Upper lobe of left lung (tissue), 6 donors: ENCODE data around the gene GORASP1. TPM values are rescaled to one million over a fixed set of nuclear protein-coding genes. Genes with fewer than 3 reads are reported as not detected.

Experiments used
- ATAC-seq, 2 donors: fragments of 200-7000 bp; cut with Tn5 transposase; one replicate each; pipeline ENCODE4 v1.9.1; 2022; ENCODE audit warnings: mild to moderate bottlenecking in 2 of 2, moderate library complexity in 2 of 2; ENCODE audit not compliant: low FRiP score in 2 of 2
- DNase-seq, 2 donors: peaks; one replicate each; pipeline ENCODE4 v3.0.0-alpha.2; 2019 to 2020
- H3K27ac ChIP-seq, 4 donors: fragments of 200-600 bp; sonication (generic); one replicate each; pipeline ENCODE4 v1.5.1; 2016 to 2019
- H3K27me3 ChIP-seq, 4 donors: fragments of 200-600 bp; sonication (generic); one replicate each; pipeline ENCODE4 v1.5.1; 2017 to 2019
- H3K36me3 ChIP-seq, 4 donors: fragments of 200-600 bp; sonication (generic); one replicate each; pipeline ENCODE4 v1.5.1; 2016 to 2019
- H3K4me1 ChIP-seq, 4 donors: fragments of 200-600 bp; sonication (generic); one replicate each; pipeline ENCODE4 v1.5.1; 2018 to 2019
- H3K4me3 ChIP-seq, 4 donors: fragments of 200-600 bp; sonication (generic); one replicate each; pipeline ENCODE4 v1.5.1; 2017 to 2019; ENCODE audit warnings: mild to moderate bottlenecking in 2 of 4, moderate library complexity in 1 of 4
- H3K9me3 ChIP-seq, 4 donors: fragments of 200-600 bp; sonication (generic); one replicate each; pipeline ENCODE4 v1.5.1; 2018 to 2019
- EP300 ChIP-seq, 4 donors: sonication (generic); formaldehyde crosslinking; IDR thresholded peaks; one replicate each; pipeline ENCODE4 v1.5.1; 2017; ENCODE audit warnings: antibody characterized with exemption in 4 of 4, control low read depth in 2 of 4
- POLR2A ChIP-seq, 4 donors: fragments of 450-650 bp; IDR thresholded peaks; one replicate each; pipeline ENCODE4 v1.5.1; 2016 to 2017; ENCODE audit warnings: antibody characterized with exemption in 4 of 4, mild to moderate bottlenecking in 2 of 4
- POLR2AphosphoS5 ChIP-seq, 2 donors: sonication (generic); formaldehyde crosslinking; IDR thresholded peaks; one replicate each; pipeline ENCODE4 v1.5.1; 2017; ENCODE audit warnings: antibody characterized with exemption in 2 of 2
- WGBS, 2 donors: methylation state at CpG; one replicate each; pipeline ENCODE4 v1.1.5; 2017 to 2018; 5-methylcytosine and 5-hydroxymethylcytosine counted together
- total RNA-seq, 6 donors: library from RNA; depleted of rRNA in 4 of 6; stranded (reverse); fragments of >200 nt in 4 of 6; gene quantifications; one replicate each; pipeline versions ENCODE4 v1.1.0 to v1.2.1, GENCODE V29; 2016 to 2021
- TF ChIP-seq, protein P1 (sequence below), 6 experiments: fragments of 450-650 bp in 4 of 6; fragments of 200-600 bp in 2 of 6; sonication (generic) in 2 of 6; IDR thresholded peaks; one replicate each; pipeline ENCODE4 v1.5.1; 2016 to 2019; ENCODE audit warnings: antibody characterized with exemption in 6 of 6
- donor health status: DM: no; HTN: no; CAD: no; lungs with moderate emphysema.
- donor health status: DM: no; HTN: yes; CAD: no; lungs with severe emphysema.

GORASP1 gene
- total RNA-seq, 6 donors from 2014 or later, result 71.1 to 99.5 (median 79.8) TPM

DNA sequence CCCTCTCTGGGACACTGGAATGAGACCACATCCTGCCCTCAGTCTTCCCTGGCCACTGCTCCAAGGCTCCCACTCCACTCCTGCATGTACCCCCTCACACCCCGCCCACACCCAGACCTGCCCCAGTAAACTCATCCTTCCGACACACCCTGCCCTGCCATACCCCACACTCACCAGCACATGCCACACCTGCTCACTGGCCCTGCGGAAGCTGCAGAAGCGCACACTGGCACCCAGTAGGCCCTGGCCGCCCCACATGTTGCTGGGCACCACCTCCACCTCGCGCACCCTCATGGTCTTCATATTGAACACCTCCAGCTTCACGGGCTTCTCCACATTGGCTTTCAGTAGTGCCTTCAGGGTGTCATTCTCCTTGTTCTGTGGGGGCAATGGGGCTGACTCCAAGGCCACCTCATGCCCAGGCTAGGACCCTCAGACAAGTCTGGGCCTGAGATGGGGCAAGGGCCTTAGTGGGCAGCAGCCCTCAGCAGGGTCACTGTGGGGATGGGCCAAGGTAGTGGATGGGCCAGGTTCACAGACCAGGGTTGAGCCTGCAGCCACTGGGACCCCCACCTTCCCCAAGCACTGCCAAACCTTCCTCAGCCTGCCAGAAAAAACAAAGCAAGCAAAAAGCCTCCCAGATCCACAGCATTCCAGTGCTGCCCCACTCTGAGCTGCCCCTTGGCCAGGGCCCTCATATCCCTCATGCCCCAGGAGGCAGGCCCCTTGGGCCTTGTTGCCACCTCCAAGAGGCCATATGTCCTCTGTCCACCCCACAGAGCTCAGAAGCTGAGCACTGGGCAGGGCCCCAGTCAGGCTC is 4.7 kb downstream of the GORASP1 start:
- no peak for ATAC-seq
- H3K4me1 ChIP-seq, result peaks cover 35 to 43% (median 39%) of the 10 kb centered on the region in 4 donors
- peak overlapping the region in 1 of 4 donors; percentile 30 for H3K27ac ChIP-seq
- 91 to 93% methylated on average over 8 of the region's 8 CpGs for WGBS, 2 donors
- no peaks in the 10 kb centered on the region for H3K27me3 ChIP-seq
- H3K9me3 ChIP-seq, result no peaks in the 10 kb centered on the region
- H3K4me3 ChIP-seq, result no peak overlapping the region
- DNase-seq, result peak in 1 of 2 donors; percentile 58
- no peak for TF ChIP-seq EP300 (IDR thresholded peaks at IDR 0.05)
- no peak for TF ChIP-seq POLR2A (IDR thresholded peaks at IDR 0.05)
- TF ChIP-seq, protein P1, sequence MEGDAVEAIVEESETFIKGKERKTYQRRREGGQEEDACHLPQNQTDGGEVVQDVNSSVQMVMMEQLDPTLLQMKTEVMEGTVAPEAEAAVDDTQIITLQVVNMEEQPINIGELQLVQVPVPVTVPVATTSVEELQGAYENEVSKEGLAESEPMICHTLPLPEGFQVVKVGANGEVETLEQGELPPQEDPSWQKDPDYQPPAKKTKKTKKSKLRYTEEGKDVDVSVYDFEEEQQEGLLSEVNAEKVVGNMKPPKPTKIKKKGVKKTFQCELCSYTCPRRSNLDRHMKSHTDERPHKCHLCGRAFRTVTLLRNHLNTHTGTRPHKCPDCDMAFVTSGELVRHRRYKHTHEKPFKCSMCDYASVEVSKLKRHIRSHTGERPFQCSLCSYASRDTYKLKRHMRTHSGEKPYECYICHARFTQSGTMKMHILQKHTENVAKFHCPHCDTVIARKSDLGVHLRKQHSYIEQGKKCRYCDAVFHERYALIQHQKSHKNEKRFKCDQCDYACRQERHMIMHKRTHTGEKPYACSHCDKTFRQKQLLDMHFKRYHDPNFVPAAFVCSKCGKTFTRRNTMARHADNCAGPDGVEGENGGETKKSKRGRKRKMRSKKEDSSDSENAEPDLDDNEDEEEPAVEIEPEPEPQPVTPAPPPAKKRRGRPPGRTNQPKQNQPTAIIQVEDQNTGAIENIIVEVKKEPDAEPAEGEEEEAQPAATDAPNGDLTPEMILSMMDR (IDR thresholded peaks at IDR 0.05), result no peak
- no peak for TF ChIP-seq POLR2AphosphoS5 (IDR thresholded peaks at IDR 0.05)
- H3K36me3 ChIP-seq, result peaks cover 11 to 45% (median 34%) of the 10 kb centered on the region in 4 donors

DNA sequence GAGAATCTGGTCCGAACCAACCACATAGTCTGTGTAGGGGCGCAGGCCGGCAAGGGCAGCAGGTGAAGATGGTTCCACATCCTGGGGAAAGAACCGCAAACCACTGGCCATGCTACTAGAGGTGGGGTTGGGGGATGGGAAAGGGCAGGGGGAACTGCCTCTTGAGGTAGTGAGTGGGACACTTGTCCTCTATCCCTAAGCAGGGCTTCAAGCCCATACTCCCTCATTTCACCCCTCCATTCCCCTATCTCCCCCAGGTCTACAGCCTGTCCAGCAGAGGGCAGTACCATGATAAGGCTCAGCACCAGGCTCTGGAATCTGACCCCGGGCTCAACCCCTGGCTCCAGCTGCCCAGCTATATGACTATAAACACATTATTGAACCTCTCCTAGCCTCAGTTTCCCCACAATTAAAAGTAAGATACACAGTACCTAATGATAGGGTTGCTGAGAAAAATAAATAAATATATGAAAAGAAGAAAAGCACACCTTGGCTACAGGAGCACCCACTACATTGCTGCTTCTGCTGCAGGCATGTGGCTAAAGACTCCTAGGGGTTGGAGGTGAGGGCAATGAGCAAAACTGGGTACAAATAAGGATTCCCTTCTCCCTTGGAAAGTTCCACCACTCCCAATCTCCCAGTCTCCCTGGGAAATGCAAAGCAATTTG is 6.3 kb downstream of the GORASP1 start:
- DNase-seq (no peak), ATAC-seq (peak; percentile 55 to 62)
- Histone ChIP-seq H3K27me3 (no peaks in the 10 kb centered on the region), H3K9me3 (no peaks in the 10 kb centered on the region), H3K27ac (no peak overlapping the region), H3K4me1 (peaks cover 31 to 39% (median 35%) of the 10 kb centered on the region in 4 donors), H3K4me3 (no peak overlapping the region), H3K36me3 (peaks cover 15 to 61% (median 46%) of the 10 kb centered on the region in 4 donors)
- TF ChIP-seq, protein P1 (IDR thresholded peaks at IDR 0.05), result peak; percentile 40 to 57 (median 48)
- no peak for TF ChIP-seq EP300 (IDR thresholded peaks at IDR 0.05)
- 76 to 78% methylated on average over 5 of the region's 5 CpGs for WGBS, 2 donors

DNA sequence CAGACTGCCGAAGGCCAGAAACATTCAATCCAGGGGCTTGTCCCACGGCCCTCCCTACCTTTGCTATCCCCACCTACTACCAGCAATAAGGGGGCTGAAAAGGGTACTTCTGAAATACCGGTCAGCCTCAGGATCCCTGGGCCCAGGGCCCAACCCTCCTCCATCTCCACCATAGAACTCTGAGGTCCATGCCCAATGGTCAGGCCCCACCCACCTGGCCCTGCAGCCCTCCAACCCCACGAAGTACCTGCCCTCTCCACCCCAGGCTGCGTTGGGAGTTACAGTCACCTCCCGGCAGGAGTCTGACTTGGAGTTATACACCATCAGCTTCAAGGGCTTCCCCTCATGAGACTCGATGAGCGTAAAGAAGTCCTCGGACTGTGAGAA is 6.9 kb downstream of the GORASP1 start:
- DNase-seq (no peak), ATAC-seq (no peak)
- TF ChIP-seq, protein P1 (IDR thresholded peaks at IDR 0.05), result no peak
- TF ChIP-seq POLR2A (IDR thresholded peaks at IDR 0.05) (no peak), POLR2AphosphoS5 (IDR thresholded peaks at IDR 0.05) (no peak), EP300 (IDR thresholded peaks at IDR 0.05) (no peak)
- peaks cover 15 to 67% (median 51%) of the 10 kb centered on the region in 4 donors for H3K36me3 ChIP-seq
- H3K4me3 ChIP-seq, result no peak overlapping the region
- whole genome bisulfite sequencing, 2 donors, result 91% methylated on average over 9 of the region's 9 CpGs; no CpG with 5 or more reads in 1 of the 2 donors
- no peaks in the 10 kb centered on the region for H3K9me3 ChIP-seq
- peaks cover 25 to 32% (median 29%) of the 10 kb centered on the region in 4 donors for H3K4me1 ChIP-seq
- H3K27me3 ChIP-seq, result no peaks in the 10 kb centered on the region
- H3K27ac ChIP-seq, result no peak overlapping the region

DNA sequence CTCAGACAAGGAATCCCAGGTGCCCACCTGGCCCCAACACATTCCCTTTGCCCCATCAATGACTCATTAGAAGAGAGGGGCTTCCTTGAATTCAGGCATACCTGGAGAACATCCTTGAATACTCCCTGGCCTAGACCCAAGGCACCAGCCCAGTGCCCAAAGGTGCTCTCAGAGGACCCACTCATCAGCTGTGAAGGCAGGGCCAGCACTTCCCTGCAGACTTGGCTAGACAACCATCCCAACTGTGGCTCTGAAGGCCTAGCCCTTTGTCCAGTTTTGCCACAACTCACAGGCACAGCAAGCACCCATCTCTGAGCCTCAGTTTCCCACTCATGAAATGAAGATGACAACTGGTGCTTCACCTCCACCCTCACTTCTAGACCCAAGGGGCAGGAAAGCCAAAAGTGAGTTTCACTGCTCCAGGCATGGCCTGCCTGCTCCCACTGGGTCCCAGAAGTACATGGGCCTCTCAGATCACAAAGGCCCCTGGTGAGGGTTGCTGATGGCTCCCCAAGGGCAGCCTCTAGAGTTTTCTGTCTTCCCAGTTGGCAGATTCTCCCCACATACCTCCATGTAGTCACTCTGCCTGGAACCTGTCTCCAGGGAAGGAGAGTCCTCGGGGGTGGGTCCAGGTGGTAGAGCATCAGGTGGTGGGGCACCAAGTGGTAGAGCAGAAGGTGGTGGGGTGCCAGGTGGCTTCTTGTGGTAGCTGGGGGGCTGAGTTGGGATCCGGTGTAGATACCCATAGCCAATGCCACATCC is 7.5 kb downstream of the GORASP1 start:
- Histone ChIP-seq H3K4me3 (no peak overlapping the region), H3K9me3 (no peaks in the 10 kb centered on the region), H3K4me1 (peaks cover 19 to 27% (median 25%) of the 10 kb centered on the region in 4 donors), H3K36me3 (peaks cover 19 to 73% (median 53%) of the 10 kb centered on the region in 4 donors), H3K27ac (no peak overlapping the region), H3K27me3 (no peaks in the 10 kb centered on the region)
- no peak for TF ChIP-seq POLR2AphosphoS5 (IDR thresholded peaks at IDR 0.05)
- TF ChIP-seq EP300 (IDR thresholded peaks at IDR 0.05), result no peak
- TF ChIP-seq POLR2A (IDR thresholded peaks at IDR 0.05), result no peak
- TF ChIP-seq, protein P1 (IDR thresholded peaks at IDR 0.05), result no peak
- DNase-seq (no peak), ATAC-seq (no peak)
- 100% methylated on average over 1 to 2 of the region's 2 CpGs for WGBS, 2 donors
